Hepatocyte (in vitro differentiated cells): ENCODE results near the gene NME4.

Experiments used
- EZH2phosphoT487 ChIP-seq: fragments of 200-600 bp; sonication (generic); IDR thresholded peaks from one replicate; pipeline ENCODE4 v1.6.1; 2018; ENCODE audit warnings: antibody characterized with exemption, mild to moderate bottlenecking, low read depth, moderate library complexity; ENCODE audit not compliant: unreplicated experiment, severe bottlenecking
- TF ChIP-seq, protein P1 (sequence below): fragments of 200-600 bp; sonication (generic); IDR thresholded peaks from 2 replicates; pipeline ENCODE4 v1.5.1; 2016; ENCODE audit warnings: antibody characterized with exemption, mild to moderate bottlenecking; ENCODE audit not compliant: poor library complexity

DNA sequence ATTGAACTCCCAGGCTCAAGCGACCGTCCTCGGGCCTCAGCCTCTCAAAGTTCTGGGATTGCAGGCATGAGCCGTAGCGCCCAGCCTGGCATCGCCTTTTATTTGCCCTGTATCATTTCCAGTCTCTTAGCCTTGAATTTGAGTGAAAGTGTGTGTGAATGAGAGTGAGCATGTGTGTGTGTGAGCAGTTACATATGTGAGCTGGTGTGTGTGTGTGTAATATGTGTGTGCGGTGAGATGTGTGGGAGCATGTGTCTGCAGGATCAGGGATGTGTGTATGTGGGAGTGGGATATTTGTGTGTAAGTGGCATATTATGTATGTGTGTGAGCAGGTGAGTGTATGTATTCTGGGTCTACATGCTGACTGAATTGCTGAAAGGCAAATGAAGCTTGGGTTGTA, 33.9 kb downstream of the NME4 start:
- no peak for TF ChIP-seq EZH2phosphoT487
- TF ChIP-seq, protein P1, sequence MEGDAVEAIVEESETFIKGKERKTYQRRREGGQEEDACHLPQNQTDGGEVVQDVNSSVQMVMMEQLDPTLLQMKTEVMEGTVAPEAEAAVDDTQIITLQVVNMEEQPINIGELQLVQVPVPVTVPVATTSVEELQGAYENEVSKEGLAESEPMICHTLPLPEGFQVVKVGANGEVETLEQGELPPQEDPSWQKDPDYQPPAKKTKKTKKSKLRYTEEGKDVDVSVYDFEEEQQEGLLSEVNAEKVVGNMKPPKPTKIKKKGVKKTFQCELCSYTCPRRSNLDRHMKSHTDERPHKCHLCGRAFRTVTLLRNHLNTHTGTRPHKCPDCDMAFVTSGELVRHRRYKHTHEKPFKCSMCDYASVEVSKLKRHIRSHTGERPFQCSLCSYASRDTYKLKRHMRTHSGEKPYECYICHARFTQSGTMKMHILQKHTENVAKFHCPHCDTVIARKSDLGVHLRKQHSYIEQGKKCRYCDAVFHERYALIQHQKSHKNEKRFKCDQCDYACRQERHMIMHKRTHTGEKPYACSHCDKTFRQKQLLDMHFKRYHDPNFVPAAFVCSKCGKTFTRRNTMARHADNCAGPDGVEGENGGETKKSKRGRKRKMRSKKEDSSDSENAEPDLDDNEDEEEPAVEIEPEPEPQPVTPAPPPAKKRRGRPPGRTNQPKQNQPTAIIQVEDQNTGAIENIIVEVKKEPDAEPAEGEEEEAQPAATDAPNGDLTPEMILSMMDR, result no peak
